HCT116 (cell line): ENCODE measurements around the gene CDK14. TPM values are rescaled to one million over a fixed set of nuclear protein-coding genes. Genes with fewer than 3 reads are reported as not detected.

ENCODE experiments used
- ATAC-seq: fragments of 200-7000 bp; cut with Tn5 transposase; 2 replicates; pipeline ENCODE4 v1.9.1; 2020; ENCODE audit warnings: mild to moderate bottlenecking, moderate library complexity
- BruUV-seq: library from RNA; stranded (reverse); fragments of 400-500 nt; replicated peaks from 2 replicates; lab custom pipeline; 2021; lab: Mats Ljungman, UMichigan
- CTCF ChIA-PET: fragments of 300-600 bp; sonication (Branson Sonifier 250); formaldehyde crosslinking; loops from one replicate; lab custom pipeline; 2021; ENCODE audit warnings: antibody characterized with exemption; lab: Charles Lee
- POLR2A ChIA-PET: fragments of 300-600, 350-600 bp; sonication (Branson Sonifier 250); formaldehyde crosslinking; loops from one replicate; lab custom pipeline; 2021; ENCODE audit warnings: antibody characterized with exemption; lab: Charles Lee
- RAD21 ChIA-PET, 2 experiments: fragments of 300-600 bp; sonication (Branson Sonifier 250); formaldehyde crosslinking; loops; one replicate each; lab custom pipeline; 2023; ENCODE audit warnings: low total read pairs in 2 of 2; ENCODE audit not compliant: uncharacterized antibody in 2 of 2, unreplicated experiment in 2 of 2, low non-redundant PET in 1 of 2; lab: Charles Lee
- DNase-seq: peaks from one replicate; pipeline ENCODE4 v3.0.0-alpha.2; 2010; ENCODE audit warnings: low read depth, low spot score
- H2AFZ ChIP-seq: fragments of 200-600 bp; shearing (Covaris generic), sonication (generic); 2 replicates; pipeline ENCODE4 v1.6.1; 2017; ENCODE audit warnings: low read depth, mixed run types, mixed read lengths, antibody characterized with exemption, low read length; ENCODE audit not compliant: poor library complexity, severe bottlenecking
- H3K27ac ChIP-seq: 2 replicates; pipeline ENCODE4 v1.5.1; 2012; ENCODE audit warnings: low read depth, low read length
- H3K27me3 ChIP-seq: fragments of 200-600 bp; sonication (generic); 2 replicates; pipeline ENCODE4 v1.6.1; 2016; ENCODE audit warnings: mixed run types, low read length, mixed read lengths; ENCODE audit not compliant: insufficient read depth
- H3K36me3 ChIP-seq, 2 experiments: fragments of 200-500 bp in 1 of 2; fragments of 200-600 bp in 1 of 2; sonication (Bioruptor generic) in 1 of 2; sonication (generic) in 1 of 2; 2 replicates each; pipeline versions ENCODE4 v1.5.1 to v1.6.1; 2014 to 2016; ENCODE audit warnings: low read length in 2 of 2, inconsistent platforms in 1 of 2, mixed read lengths in 1 of 2, mixed run types in 1 of 2; ENCODE audit not compliant: insufficient read depth in 2 of 2, control insufficient read depth in 1 of 2
- H3K4me1 ChIP-seq, 2 experiments: fragments of 200-600 bp in 1 of 2; sonication (generic) in 1 of 2; 2 replicates each; pipeline versions ENCODE4 v1.5.1 to v1.6.1; 2012 to 2017; ENCODE audit warnings: low read length in 2 of 2, inconsistent platforms in 1 of 2, mild to moderate bottlenecking in 1 of 2, mixed read lengths in 1 of 2, mixed run types in 1 of 2, moderate library complexity in 1 of 2; ENCODE audit not compliant: insufficient read depth in 2 of 2, control insufficient read depth in 1 of 2
- H3K4me2 ChIP-seq: fragments of 200-600 bp; sonication (generic); 2 replicates; pipeline ENCODE4 v1.6.1; 2017; ENCODE audit warnings: mixed run types, low read length, mixed read lengths
- H3K4me3 ChIP-seq, 2 experiments: fragments of 200-600 bp in 1 of 2; sonication (generic) in 1 of 2; replicated peaks in 1 of 2; 2 replicates each; pipeline ENCODE4 v1.5.1; 2011 to 2016; ENCODE audit warnings: low read length in 2 of 2, control low read depth in 1 of 2, low read depth in 1 of 2, mild to moderate bottlenecking in 1 of 2, mixed read lengths in 1 of 2, mixed run types in 1 of 2
- H3K79me2 ChIP-seq: fragments of 200-600 bp; sonication (generic); 2 replicates; pipeline ENCODE4 v1.6.1; 2017; ENCODE audit warnings: mild to moderate bottlenecking, mixed run types, low read length, moderate library complexity, mixed read lengths; ENCODE audit not compliant: insufficient read depth
- H3K9ac ChIP-seq: fragments of 200-600 bp; sonication (generic); 2 replicates; pipeline ENCODE4 v1.6.1; 2016; ENCODE audit warnings: low read length, mixed read lengths
- H3K9me2 ChIP-seq: fragments of 200-600 bp; sonication (generic), shearing (Covaris generic); 2 replicates; pipeline ENCODE4 v1.6.1; 2017; ENCODE audit warnings: mixed run types, mild to moderate bottlenecking, moderate library complexity; ENCODE audit not compliant: insufficient read depth
- H3K9me3 ChIP-seq, 2 experiments: fragments of 200-500 bp in 1 of 2; fragments of 200-600 bp in 1 of 2; sonication (Bioruptor generic) in 1 of 2; sonication (generic) in 1 of 2; 2 replicates each; pipeline ENCODE4 v1.6.1; 2014 to 2017; ENCODE audit warnings: low read length in 2 of 2, mixed read lengths in 2 of 2, inconsistent platforms in 1 of 2, low read depth in 1 of 2, mild to moderate bottlenecking in 1 of 2, mixed run types in 1 of 2, moderate library complexity in 1 of 2; ENCODE audit not compliant: control insufficient read depth in 1 of 2, insufficient read depth in 1 of 2
- H4K20me1 ChIP-seq: fragments of 200-600 bp; sonication (generic), shearing (Covaris generic); 2 replicates; pipeline ENCODE4 v1.6.1; 2017; ENCODE audit warnings: mixed run types, mild to moderate bottlenecking, moderate library complexity; ENCODE audit not compliant: insufficient read depth
- CEBPB ChIP-seq: IDR thresholded peaks from 2 replicates; pipeline ENCODE4 v1.6.1; 2012; ENCODE audit warnings: low read depth
- CTCF ChIP-seq, 3 experiments: fragments of 200-600 bp in 1 of 3; sonication (generic) in 1 of 3; IDR thresholded peaks in 2 of 3; conservative IDR thresholded peaks in 1 of 3; 2 replicates each; pipeline ENCODE4 v1.5.1; 2012 to 2017; ENCODE audit warnings: low read depth in 2 of 3, low read length in 2 of 3, antibody characterized with exemption in 1 of 3, borderline replicate concordance in 1 of 3, control low read depth in 1 of 3, mild to moderate bottlenecking in 1 of 3, mixed read lengths in 1 of 3, mixed run types in 1 of 3, moderate library complexity in 1 of 3; ENCODE audit not compliant: insufficient read depth in 1 of 3
- EGR1 ChIP-seq: IDR thresholded peaks from 2 replicates; pipeline ENCODE4 v1.6.1; 2012; ENCODE audit warnings: low read depth
- ELF1 ChIP-seq: IDR thresholded peaks from 2 replicates; pipeline ENCODE4 v1.6.1; 2012; ENCODE audit warnings: low read depth, borderline replicate concordance
- EZH2phosphoT487 ChIP-seq: fragments of 200-600 bp; IDR thresholded peaks from 2 replicates; pipeline ENCODE4 v1.6.1; 2018; ENCODE audit warnings: antibody characterized with exemption, borderline replicate concordance
- FOSL1 ChIP-seq: IDR thresholded peaks from 2 replicates; pipeline ENCODE4 v1.6.1; 2012; ENCODE audit warnings: low read depth
- JUND ChIP-seq: IDR thresholded peaks from 2 replicates; pipeline ENCODE4 v1.6.1; 2012
- MAX ChIP-seq: IDR thresholded peaks from 2 replicates; pipeline ENCODE4 v1.6.1; 2012
- POLR2A ChIP-seq: IDR thresholded peaks from 2 replicates; pipeline ENCODE4 v1.7.0; 2011; ENCODE audit warnings: borderline replicate concordance; ENCODE audit not compliant: insufficient read depth, insufficient read length; ENCODE audit errors: extremely low read depth
- POLR2AphosphoS5 ChIP-seq: IDR thresholded peaks from 2 replicates; pipeline ENCODE4 v1.6.1; 2011; ENCODE audit warnings: mild to moderate bottlenecking, low read depth, low read length, moderate library complexity
- SIN3A ChIP-seq: IDR thresholded peaks from 2 replicates; pipeline ENCODE4 v1.6.1; 2012; ENCODE audit warnings: low read depth
- SP1 ChIP-seq: IDR thresholded peaks from 2 replicates; pipeline ENCODE4 v1.6.1; 2012; ENCODE audit warnings: low read depth
- SRF ChIP-seq: IDR thresholded peaks from 2 replicates; pipeline ENCODE4 v1.6.1; 2012; ENCODE audit warnings: low read depth
- TCF7L2 ChIP-seq: IDR thresholded peaks from 2 replicates; pipeline ENCODE4 v1.7.0; 2011; ENCODE audit warnings: borderline replicate concordance, inconsistent platforms; ENCODE audit not compliant: insufficient read depth, insufficient read length; ENCODE audit errors: extremely low read depth
- ZFX ChIP-seq: fragments of 450-650 bp; IDR thresholded peaks from 2 replicates; pipeline ENCODE4 v1.6.1; 2017
- intact Hi-C: fragments of 100-400 bp; cut with micrococcal nuclease; formaldehyde crosslinking; loops from 2 replicates; pipeline ENCODE4 v1.10.0; 2022
- total RNA-seq: library from RNA; stranded (reverse); gene quantifications from one replicate; pipeline ENCODE4 v1.2.1, GENCODE V29; 2021; ENCODE audit not compliant: unreplicated experiment

Gene CDK14
- total RNA-seq, 1 experiment from 2014 or later, result 10.2 TPM

- no peak overlapping the region for H2AFZ ChIP-seq
- H3K4me2 ChIP-seq, result no peak overlapping the region
- no peak overlapping the region for H3K9ac ChIP-seq
- no peak for DNase-seq
- H3K4me3 ChIP-seq, result no peak overlapping the region
- no peaks in the 10 kb centered on the region for H3K36me3 ChIP-seq
- no peaks in the 10 kb centered on the region for H3K79me2 ChIP-seq
- no peaks in the 10 kb centered on the region for H3K9me3 ChIP-seq
- ATAC-seq, result no peak
- ChIA-PET CTCF (no interaction called here), POLR2A (no interaction called here)
- intact Hi-C loops, result no loop called here
- no peaks in the 10 kb centered on the region for H3K27me3 ChIP-seq
- H3K9me2 ChIP-seq, result no peaks in the 10 kb centered on the region
- H3K4me1 ChIP-seq, result peaks cover 6 to 8% of the 10 kb centered on the region in 2 experiments; a peak in 3 of 4 replicates
- TF ChIP-seq EZH2phosphoT487 (no peak), MAX (no peak), CTCF (IDR thresholded peaks at IDR 0.05 in 2 of 3, conservative IDR thresholded peaks at IDR 0.05 in 1 of 3; ENCODE audit: borderline replicate concordance in 1 of 3, insufficient read depth in 1 of 3, low read depth in 2 of 3, low read length in 2 of 3) (no peak), POLR2A (no peak), ZFX (no peak), SIN3A (no peak), CEBPB (no peak)
- TF ChIP-seq, all 23 proteins: peak for 0
- H4K20me1 ChIP-seq, result no peaks in the 10 kb centered on the region
- RAD21 ChIA-PET, result no interaction called here
- no TSS peak for BruUV-seq
- no peak overlapping the region for H3K27ac ChIP-seq
These were observed 144.3 kb downstream of the CDK14 start for GRCh38 chr7:90740386-90740785.

- Histone ChIP-seq H4K20me1 (no peaks in the 10 kb centered on the region), H3K36me3 (no peaks in the 10 kb centered on the region), H3K4me3 (no peak overlapping the region), H3K9me2 (no peaks in the 10 kb centered on the region), H3K4me1 (no peaks in the 10 kb centered on the region), H3K27ac (no peak overlapping the region), H3K9ac (no peak overlapping the region), H2AFZ (no peak overlapping the region), H3K9me3 (no peaks in the 10 kb centered on the region), H3K79me2 (no peaks in the 10 kb centered on the region), H3K27me3 (no peaks in the 10 kb centered on the region), H3K4me2 (no peak overlapping the region)
- ChIA-PET POLR2A (no interaction called here), RAD21 (no interaction called here), CTCF (no interaction called here)
- no TSS peak for BruUV-seq
- no peak for ATAC-seq
- DNase-seq, result no peak
- no peak for TF ChIP-seq EGR1
- TF ChIP-seq SRF, result no peak
- TF ChIP-seq FOSL1, result no peak
- no peak for TF ChIP-seq CEBPB
- TF ChIP-seq SIN3A, result no peak
- no peak for TF ChIP-seq ELF1
- no peak for TF ChIP-seq JUND
- no peak for TF ChIP-seq SP1
- TF ChIP-seq TCF7L2, result no peak
- TF ChIP-seq MAX, result no peak
- TF ChIP-seq POLR2AphosphoS5, result no peak
- intact Hi-C loops, result no loop called here
These were observed 147.5 kb downstream of the CDK14 start for GRCh38 chr7:90743626-90744025.
